Kidney tubule cell (primary cell): Measurements from ENCODE around the gene FMO2.

Source experiments
- DNase-seq: peaks from one replicate; pipeline ENCODE4 v3.0.0-alpha.2; 2018; ENCODE audit warnings: low spot score

Gene FMO2

DNA sequence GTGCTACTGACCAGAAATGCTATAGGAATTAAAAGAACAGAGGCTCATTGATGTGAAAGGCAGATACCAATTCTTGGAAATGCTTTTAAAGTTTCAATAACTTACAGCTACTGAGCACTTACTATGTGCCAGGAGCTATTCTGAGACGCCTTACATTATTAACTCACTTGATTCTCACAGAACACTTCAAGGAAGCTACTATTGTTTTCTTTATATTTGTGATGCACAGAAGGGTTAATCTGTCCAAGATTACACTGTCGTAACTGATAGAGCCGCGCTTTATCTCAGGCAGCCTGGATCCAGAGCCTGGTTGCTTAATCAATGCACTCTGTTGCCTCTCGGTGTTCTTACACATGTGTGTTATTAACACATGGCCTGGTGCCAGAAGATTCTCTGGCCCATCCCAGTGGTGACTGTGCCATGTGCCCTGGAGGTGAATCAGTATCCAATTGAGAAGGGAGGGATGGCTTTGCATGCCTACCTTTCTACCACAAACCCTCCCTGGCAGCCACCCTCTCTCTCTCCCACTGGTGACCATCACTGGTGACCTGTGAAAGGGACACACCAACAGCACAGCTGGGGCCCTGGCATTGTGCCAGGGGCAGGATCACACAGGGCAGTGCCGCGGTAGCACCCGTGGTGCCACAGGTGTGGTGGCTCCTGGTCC is 72.0 kb downstream of the FMO2 start:
- peak; percentile 92 for DNase-seq

DNA sequence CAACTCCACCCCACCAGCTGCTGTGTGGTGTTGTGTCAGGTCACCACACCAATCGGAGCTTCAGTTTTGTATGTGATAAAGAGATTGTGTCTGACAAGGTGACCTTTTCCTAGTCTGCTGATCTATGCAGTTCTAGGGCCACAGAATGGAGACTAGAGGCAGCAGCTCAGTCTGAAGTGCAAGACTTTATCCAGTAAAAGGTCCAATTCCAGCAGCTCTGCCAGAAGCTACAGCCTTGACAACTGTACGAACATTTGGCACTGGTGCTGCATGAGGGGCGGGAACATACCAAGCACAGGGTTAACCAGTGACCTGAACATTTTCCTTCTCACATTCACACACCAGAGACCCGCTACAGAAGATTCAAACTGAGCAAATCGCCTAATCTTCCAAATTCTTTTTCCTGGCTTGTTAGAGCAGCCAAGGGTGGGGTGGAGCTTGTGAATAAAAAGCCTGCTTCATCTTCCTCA is 72.5 kb downstream of the FMO2 start:
- DNase-seq = no peak

DNA sequence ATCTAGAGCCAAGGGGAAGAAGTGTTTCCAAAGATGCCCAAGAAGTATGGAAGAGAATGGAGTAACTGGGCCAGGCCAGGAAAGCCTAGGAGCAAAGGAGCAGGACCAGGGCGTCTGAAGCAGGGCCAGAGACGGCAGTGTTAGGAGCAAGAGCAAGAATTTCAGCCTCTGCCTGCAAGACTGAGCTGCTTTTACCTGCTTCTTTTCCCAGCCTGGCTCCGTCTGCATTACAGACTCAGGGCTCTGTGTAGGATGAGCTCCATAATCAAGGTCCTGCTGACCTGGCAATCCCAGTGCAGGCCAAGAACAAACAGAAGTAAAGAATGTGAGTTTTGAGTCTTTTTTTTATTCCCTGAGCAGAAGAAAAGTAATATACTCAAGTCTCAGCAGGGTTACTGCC is 73.3 kb downstream of the FMO2 start:
- DNase-seq = no peak

DNA sequence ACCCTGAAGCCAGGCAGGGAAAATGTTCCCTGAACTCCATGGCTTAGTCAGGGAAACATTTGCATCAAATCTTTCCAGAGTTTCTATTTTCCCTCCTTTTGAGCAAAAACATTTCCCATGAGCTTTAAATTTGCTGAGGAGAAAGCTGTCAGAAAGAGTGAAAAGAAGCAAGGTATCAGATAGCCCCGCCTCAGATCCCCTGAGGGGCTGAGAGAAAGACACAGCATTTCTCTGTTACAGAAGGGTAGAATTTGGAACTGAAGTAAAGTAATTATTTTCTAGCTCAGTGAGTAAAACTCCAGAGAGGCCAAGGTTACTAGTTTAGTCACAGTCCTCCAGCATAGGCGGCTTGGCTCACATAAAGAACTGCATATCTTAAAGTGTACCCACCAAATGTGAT is 73.8 kb downstream of the FMO2 start:
- DNase-seq = no peak
